ENCODE measurements around the gene ZNF587. TPM values are rescaled to one million over a fixed set of nuclear protein-coding genes. Genes with fewer than 3 reads are reported as not detected.

ZNF587 gene
- total RNA-seq, 1 experiment from 2014 or later, result 57.3 TPM

DNA sequence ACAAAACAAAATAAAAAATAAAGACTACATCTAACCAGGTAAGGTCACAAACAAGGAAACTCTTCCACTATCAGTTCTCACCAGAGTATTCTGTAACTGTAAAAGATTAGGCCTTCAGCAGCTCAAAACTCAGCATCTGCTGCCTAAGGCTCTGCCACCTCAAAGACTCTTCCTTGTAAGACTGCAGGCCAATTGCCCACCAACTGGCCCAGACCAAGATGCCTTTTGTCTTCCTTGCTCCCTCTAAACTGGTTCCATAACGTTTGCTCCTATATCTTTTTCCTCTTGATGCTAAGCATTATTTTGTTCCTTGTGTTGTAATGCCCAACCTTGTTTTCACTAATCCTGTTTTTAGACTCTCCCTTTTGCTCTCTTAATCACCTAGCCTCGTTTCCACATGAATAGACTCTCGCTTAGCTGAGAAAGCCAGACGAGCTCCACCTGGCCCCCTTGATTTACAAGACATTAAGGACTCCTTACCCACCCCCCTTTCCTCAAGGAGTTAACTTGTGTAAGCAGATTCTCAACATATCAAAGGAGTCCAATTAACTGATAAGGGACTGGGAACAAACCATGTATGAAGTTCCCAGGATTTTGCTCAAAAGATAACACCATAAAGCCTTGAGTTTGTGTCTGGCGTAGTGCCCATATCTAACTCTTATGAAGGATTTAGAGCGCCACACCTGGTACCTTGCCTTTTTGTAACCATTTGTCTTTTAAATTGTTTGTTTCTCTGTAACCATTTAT is 37.7 kb downstream of the ZNF587 start:
- POLR2A ChIA-PET, result no interaction called here
- no peak for TF ChIP-seq TCF7L2 (IDR thresholded peaks at IDR 0.05; ENCODE audit: low read depth, low read length)
- TF ChIP-seq REST (IDR thresholded peaks at IDR 0.05; ENCODE audit: insufficient read depth in 1 of 2, low read depth in 2 of 2, low read length in 1 of 2), result no peak
- no peak for TF ChIP-seq POLR2AphosphoS5 (IDR thresholded peaks at IDR 0.05; ENCODE audit: low read depth, low read length)
- TF ChIP-seq SIN3A (IDR thresholded peaks at IDR 0.05; ENCODE audit: borderline replicate concordance, insufficient read depth, low read depth, low read length), result no peak
- TF ChIP-seq CTCF (IDR thresholded peaks at IDR 0.05), result no peak

GRCh38 chr19:57888107-57888559 is 38.5 kb downstream of the ZNF587 start:
- ChIA-PET POLR2A (interaction anchor here (0.6 kb wide), 1 partner anchor 142 kb away, joined by 4 read pairs; no protein-coding TSS in a partner anchor), CTCF (no interaction called here)
- Histone ChIP-seq H3K27ac (ENCODE audit: low read length) (no peak overlapping the region), H3K27me3 (ENCODE audit: control insufficient read depth, insufficient read depth, low read length) (no peaks in the 10 kb centered on the region), H3K4me3 (ENCODE audit: low read depth in 2 of 2, low read length in 2 of 2) (peak overlapping the region in 1 of 2 experiments; percentile 11; a peak in 1 of 4 replicates), H3K4me1 (ENCODE audit: control insufficient read depth, insufficient read depth, low read length) (no peaks in the 10 kb centered on the region), H3K9me3 (ENCODE audit: control insufficient read depth, insufficient read depth, low read depth, low read length) (no peaks in the 10 kb centered on the region; the same call in 1 of the 2 replicates), H3K36me3 (ENCODE audit: control insufficient read depth, insufficient read depth, low read length) (no peaks in the 10 kb centered on the region)
- DNase-seq (ENCODE audit: low read depth, low spot score) (no peak), ATAC-seq (no peak)
- no TSS peak for BruUV-seq (replicated peaks)
- intact Hi-C loops (cut with micrococcal nuclease; ENCODE audit: unreplicated experiment) (no loop called here), in situ Hi-C loops (cut with HindIII; ENCODE audit: low pct_unique_long_range_greater_than_20kb, low sequenced_read_pairs) (no loop called here)
- TF ChIP-seq TCF7L2 (IDR thresholded peaks at IDR 0.05; ENCODE audit: low read depth, low read length) (no peak), REST (IDR thresholded peaks at IDR 0.05; ENCODE audit: insufficient read depth in 1 of 2, low read depth in 2 of 2, low read length in 1 of 2) (no peak), CTCF (IDR thresholded peaks at IDR 0.05) (no peak), POLR2AphosphoS5 (IDR thresholded peaks at IDR 0.05; ENCODE audit: low read depth, low read length) (no peak), SIN3A (IDR thresholded peaks at IDR 0.05; ENCODE audit: borderline replicate concordance, insufficient read depth, low read depth, low read length) (no peak)

More for the DNA sequence above, 37.7 kb downstream of the ZNF587 start:
- ATAC-seq (no peak), DNase-seq (ENCODE audit: low read depth, low spot score) (no peak)
- Histone ChIP-seq H3K4me3 (ENCODE audit: low read depth in 2 of 2, low read length in 2 of 2) (no peak overlapping the region), H3K9me3 (ENCODE audit: control insufficient read depth, insufficient read depth, low read depth, low read length) (no peaks in the 10 kb centered on the region; the same call in 1 of the 2 replicates), H3K27ac (ENCODE audit: low read length) (no peak overlapping the region), H3K4me1 (ENCODE audit: control insufficient read depth, insufficient read depth, low read length) (no peaks in the 10 kb centered on the region), H3K27me3 (ENCODE audit: control insufficient read depth, insufficient read depth, low read length) (no peaks in the 10 kb centered on the region), H3K36me3 (ENCODE audit: control insufficient read depth, insufficient read depth, low read length) (no peaks in the 10 kb centered on the region)
- CTCF ChIA-PET, result no interaction called here
- intact Hi-C loops (cut with micrococcal nuclease; ENCODE audit: unreplicated experiment) (no loop called here), in situ Hi-C loops (cut with HindIII; ENCODE audit: low pct_unique_long_range_greater_than_20kb, low sequenced_read_pairs) (no loop called here)
- TSS peak; percentile 39 for BruUV-seq (replicated peaks)
